GM18519 (cell line): ENCODE data around the gene WNT5B.

Experiments
- ATAC-seq: cut with Tn5 transposase; IDR thresholded peaks from one replicate; pipeline ENCODE4 v1.9.1; 2021; ENCODE audit warnings: mild to moderate bottlenecking, moderate library complexity; ENCODE audit not compliant: unreplicated experiment, low FRiP score

The WNT5B gene

DNA sequence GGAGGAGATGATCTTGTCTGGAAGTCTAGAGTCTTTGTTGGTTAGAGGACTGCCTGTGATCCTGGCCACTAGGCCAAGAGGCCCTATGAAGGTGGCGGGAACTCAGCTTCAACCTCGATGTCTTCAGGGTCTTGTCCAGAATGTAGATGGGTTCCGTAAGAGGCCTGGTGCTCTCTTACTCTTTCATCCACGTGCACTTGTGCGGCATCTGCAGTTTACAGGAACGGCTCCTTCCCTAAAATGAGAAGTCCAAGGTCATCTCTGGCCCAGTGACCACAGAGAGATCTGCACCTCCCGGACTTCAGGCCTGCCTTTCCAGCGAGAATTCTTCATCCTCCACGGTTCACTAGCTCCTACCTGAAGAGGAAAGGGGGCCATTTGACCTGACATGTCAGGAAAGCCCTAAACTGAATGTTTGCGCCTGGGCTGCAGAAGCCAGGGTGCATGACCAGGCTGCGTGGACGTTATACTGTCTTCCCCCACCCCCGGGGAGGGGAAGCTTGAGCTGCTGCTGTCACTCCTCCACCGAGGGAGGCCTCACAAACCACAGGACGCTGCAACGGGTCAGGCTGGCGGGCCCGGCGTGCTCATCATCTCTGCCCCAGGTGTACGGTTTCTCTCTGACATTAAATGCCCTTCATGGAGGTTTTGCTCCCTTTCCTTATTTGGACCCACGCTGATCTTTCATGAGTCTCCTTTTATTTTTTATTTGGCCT is 17.7 kb downstream of the WNT5B start:
- ATAC-seq: no peak

DNA sequence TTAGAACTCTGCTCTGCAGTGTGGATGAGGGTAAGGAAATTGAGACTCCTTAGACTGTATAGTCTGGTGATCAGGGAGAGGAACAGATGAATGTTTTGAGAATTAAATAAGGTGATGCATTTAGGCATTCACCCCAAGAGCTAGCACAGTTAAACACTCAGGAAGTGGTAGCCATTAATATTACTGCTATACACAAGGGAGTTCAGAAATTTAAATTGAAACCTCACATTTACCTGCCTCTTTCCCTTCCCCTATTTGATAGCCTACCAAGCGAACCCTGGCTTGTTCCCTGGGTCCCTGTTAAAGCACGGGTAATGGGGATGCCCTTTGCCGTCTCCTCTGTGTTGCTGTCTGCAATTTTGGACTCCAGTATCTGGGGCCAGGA is 18.2 kb downstream of the WNT5B start:
- no peak for ATAC-seq

DNA sequence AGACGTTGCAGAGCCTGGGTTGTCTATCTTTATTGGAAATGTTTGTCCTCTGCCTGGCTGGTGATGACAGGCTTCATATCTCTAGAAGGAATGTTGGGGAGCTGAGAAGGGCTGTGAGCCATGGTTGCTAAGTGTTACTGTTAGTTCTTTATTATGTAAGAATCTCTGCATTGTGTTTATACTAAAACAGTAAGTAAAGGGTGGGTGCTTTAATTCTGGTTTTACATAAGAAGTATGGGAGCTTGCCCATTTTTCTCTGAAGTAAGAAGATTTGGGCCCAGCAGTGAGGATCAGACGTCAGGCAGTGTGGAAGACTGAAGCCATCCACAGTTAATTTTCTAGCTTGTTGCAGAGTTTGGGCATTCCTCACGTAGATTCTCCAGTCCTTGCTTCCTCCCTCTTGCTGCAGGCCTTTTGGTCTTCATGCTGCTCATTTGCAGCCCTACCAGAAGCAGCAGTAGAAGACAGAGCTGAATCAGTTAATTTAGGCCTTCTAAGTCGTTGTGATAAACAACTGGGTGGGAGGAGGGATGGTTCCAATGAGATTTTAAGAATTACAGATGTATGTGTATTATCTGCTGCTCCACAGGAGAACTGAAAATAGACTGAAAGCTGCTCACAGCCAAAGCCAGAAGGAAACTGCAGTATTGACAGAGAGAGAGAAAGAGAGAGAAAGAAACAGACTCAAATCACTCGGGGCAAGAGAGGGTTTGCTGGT is 21.4 kb downstream of the WNT5B start:
- no peak for ATAC-seq

DNA sequence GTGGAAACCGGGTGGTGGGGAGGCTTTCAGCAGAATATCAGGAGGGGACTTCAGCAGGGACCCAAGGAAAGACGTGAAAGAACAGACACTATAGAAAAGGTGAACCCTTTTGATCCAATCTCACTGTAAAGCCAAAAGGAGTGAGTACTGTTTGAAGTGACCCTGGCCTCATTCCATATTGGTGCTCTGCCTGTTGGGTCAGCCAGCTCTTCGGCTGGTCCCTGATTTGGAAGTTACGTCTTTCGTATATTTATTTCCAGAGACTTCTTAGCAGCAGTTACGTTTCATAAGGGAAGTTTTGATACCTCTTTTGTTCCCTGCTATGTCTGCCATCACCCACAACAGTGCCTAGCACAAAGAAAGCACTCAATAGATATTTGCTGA is 21.9 kb downstream of the WNT5B start:
- ATAC-seq: no peak

DNA sequence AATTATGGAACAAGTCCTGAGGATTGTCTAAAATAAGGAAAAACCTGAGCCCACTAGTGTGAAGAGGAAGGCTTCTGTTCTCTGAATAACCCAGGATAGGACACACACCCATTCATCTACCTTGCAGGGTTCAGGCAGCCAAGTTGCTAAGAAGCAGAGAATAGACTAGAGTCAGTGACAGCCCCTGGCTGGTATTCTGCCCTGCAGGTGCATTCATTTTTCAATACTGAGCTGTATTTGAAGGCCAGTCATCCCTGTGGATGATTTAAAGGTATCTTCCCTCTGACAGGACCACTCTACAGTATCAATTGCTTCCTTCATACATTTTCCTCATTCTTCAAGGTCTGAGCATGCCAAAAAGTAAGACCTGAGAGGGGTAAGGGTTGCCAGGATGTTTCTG is 22.9 kb downstream of the WNT5B start:
- ATAC-seq: no peak

DNA sequence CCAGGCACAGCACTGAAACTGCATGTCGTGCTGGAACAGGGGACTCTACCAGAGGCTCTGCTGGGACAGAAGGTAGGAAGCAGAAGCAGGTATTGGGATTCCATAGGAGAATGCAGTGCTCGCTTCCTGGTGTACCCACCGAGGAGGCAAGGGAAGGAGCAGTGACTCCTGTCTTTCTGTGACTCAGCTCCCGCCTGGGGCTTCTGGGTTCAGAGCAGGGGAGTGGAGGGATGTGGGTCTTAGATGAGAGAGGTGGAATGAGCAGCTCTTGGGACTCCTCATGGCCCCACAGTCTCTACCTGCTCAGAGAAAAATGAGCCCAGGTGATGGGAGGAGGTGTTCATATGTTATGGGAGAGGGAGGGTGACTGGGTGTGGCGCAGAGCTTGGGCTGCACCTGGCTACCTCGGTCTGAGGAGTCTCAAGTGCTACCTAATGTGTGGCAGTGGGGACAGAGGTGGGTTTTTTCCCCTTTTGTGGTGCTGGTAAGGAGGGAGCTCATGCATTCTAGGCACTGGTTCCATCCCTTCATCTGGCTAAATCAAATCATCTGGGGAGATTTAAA is 26.3 kb downstream of the WNT5B start:
- ATAC-seq: no peak

DNA sequence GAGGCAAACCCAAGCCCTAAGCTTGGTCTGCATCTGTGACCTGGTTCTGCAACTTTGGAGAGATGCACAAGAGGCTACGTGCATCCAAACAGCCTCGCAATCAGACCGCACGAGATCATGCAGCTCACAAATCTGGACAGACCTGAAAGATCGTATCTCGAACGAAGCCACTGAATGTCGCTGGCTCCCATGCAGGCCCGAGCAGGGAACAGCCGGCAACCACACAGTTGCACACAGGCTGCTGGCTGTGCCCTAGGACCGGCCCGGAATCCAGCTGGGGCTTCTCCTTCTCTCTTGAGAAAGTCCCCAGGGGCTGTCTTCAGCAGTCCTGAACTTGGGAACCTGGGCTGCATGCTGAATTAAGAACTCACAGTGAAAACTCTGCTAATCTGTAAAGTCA is 27.9 kb downstream of the WNT5B start:
- ATAC-seq: no peak

DNA sequence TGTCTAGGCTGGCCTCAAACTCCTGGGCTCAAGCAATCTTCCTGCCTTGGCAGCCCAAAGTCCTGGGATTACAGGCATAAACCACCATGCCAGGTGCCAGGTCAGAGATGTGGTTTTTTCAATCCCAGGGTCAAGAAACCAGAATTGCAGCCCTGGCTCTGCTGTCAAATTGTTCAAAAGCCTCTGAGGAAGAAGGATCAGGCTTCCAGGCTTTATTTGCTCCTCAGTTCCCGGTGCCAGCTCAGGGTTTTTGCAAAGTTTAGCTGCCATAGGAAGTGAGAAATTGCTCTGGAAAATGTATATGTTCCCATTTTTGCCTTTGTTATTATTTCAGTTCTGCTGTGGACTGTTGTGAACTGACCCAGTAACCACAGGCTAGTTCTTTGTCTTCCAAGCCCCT is 28.7 kb downstream of the WNT5B start:
- no peak for ATAC-seq

DNA sequence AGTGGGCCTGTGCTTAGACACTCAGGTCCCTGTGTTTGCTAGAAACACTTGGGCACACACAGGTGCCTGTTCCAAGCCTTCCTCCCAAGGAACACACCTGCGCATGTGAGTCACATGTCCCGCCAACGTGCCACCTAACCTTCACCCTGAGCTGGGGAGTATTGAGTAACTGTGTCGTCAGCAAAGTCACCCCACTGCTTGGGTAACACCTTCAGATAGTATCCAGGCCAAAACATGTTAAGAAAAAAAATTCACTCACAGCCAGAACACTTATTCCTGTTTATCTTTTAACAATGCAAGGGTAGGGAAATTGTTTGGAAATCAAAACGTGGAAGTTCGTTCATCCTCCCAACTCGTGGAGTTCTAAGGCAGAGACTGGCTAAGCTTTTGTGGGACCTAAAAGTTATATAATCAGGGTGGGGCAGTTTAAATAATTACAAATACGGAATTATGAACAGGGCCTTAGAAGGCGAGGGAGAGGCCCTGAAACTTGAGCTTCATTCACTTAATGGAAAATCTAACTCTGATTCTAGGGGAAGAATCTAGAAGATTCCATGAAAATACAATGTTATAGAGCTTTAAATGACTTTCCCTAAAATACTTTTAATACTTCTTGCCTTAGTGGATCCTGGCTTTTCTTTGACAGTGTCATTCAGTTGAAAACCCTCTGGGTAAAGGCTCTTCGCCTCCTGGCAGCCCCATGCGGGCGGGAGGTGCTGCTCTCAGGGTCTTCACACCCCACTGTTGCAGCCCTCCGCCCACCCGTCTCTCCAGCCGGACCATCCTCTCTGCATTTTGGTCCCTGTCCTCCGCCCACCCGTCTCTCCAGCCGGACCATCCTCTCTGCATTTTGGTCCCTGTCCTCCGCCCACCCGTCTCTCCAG is 31.5 kb downstream of the WNT5B start:
- ATAC-seq: no peak

DNA sequence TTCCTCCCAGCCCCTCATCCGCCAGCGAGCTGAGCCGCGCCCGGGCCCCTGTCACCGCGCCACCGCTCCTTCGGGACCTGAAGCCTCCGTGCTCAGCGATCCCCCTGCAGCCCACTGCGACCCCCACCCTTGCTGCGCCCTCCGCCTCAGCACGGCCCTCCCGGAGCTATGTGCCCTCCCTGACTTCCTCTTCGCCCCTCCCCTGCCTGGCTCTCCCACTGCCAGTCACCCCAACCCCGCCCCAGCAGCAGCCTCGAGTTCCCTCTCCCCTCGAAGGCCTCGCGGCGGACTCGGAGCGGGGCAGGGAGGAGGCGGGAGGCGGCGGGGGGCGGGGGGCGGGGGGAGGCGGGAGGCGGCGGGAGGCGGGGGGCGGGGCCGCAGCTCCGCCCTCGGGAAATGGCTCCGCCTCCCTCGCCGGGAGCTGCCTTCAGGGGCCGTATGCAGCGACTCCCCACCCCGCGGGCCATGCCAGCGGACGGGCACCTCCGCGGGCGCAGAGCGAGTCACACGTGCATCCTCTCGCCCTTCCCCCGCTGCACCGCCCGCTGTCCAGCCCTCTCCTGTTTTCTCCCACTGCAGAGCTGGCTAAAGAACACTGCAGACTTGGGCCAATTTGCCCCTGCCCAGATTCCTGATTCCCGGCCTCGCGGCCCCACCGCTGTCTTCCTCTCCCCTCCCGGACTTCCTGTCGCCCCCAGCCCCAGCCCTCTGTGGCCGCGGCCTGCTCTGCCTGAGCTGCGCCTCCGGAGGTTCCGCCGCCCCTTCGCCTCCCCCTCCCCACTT is 32.7 kb downstream of the WNT5B start:
- peak; percentile 45 for ATAC-seq

DNA sequence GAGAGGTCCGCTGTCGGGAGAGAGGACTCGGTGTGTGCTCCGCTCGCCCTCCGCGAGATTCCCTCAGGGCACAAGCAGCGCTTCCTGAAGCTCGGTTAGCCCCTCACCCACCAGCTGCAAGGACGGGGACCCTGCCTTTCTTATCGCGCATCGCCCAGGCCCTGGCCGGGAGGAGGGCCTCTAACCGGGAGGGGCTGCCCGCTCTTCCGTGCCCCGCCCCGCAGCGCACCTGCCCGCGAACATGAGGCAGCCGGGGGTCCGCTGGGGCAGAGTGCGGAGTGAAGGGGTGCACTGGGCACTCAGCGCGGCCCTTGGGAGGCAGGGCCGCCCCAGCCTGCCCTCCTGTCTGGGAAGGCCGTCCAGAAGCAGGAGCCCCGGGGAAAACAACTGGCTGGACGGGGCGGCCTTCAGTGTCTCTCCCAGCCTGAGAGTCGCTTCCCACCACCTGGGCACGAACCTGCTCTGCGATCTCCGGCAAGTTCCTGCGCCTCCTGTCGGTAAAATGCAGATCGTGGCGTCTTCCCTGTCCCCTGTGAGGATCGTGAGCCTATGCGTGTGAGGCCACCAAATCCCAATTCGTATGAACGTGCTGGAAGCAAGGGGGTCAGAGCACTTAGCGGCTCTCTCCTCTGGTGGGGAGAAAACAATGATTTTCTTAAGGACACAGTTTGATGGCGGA is 33.9 kb downstream of the WNT5B start:
- no peak for ATAC-seq

DNA sequence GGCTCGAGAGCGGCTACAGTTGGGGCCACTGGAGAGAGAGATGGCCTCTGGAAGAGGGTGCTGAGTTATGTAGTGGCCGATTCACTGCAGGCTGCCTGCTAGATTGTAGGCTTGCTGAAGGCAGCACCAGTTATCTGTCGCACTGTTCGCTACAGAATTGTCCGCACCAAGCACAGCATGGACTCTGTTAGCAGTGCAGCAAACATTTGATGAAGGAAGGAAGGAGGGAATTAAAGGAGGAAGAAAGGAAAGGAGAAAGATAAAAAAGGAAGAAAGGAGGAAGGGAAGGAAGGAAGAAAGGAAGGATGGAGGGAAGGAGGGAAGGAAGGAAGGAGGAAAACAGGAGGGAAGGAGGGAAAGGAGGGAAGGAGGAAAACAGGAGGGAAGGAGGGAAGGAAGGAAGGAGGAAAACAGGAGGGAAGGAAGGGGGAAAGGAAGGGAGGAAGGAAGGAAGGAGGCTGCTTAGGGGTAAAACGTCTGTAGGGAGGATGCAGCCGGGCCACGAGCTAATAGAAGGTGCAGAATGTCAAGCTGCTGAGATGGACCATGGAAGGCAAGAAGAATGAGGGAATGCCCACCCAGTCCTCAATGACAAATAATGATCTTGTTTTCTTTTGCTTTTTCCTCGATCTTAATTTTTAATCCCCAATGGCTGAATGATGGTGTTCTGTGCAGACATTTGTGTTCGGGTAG is 34.6 kb downstream of the WNT5B start:
- ATAC-seq: no peak

DNA sequence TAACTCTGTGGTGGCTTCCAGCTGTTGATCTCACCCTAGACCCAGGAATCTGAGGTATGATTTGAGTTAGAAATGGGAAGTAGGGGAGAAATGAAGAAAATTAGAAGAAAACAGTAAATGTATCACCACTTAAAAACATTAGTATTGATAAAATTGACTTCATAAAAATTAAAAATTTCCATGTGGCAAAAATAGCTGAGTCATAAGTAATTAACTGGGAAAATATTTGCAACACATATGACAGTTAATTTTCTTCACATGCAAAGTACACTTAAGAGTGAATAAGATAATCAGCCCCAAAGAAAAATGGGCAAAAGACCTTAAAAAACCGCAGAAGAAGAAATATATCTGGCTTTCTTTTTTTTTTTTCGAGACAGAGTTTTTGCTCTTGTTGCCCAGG is 36.3 kb downstream of the WNT5B start:
- no peak for ATAC-seq

DNA sequence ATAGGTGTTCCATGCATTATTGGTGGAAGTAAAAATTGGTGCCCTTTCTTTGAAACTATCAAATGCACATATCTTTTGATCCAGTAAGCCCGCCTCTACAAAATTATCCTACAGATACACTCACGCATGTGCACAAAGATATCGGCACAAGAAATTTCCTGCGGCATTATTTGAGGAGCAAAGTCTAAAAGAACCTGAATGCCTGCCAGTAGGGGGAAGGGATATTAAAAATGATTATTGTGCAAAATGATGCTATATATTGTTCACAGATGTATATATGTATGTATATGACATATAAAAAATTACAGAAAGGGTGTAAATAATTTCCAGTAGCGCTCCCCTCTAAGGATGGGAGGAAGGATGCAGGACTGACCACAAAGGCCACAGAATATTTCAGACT is 37.2 kb downstream of the WNT5B start:
- no peak for ATAC-seq

DNA sequence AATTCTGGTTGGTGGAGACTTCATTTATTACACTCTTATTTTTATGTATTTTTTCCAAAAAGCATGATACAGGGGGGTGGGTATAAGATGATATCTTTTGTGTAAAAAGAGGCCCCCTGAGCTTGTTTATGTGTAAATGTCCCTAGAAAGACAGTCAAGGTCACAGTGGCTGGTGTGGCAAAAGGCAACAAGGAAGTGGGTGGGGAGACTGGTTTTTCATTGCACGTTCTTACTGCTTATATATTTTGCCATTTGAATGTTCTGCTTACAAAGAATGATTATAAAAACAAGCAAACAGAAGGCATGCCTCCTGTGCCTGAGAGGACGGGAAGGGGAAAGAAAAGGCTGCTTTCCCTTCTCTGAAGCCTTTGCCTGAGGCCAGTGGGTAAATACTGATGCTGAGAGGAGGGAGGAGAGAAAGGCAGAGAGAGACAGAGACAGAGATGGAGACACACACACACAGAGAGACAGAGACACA is 37.7 kb downstream of the WNT5B start:
- no peak for ATAC-seq

DNA sequence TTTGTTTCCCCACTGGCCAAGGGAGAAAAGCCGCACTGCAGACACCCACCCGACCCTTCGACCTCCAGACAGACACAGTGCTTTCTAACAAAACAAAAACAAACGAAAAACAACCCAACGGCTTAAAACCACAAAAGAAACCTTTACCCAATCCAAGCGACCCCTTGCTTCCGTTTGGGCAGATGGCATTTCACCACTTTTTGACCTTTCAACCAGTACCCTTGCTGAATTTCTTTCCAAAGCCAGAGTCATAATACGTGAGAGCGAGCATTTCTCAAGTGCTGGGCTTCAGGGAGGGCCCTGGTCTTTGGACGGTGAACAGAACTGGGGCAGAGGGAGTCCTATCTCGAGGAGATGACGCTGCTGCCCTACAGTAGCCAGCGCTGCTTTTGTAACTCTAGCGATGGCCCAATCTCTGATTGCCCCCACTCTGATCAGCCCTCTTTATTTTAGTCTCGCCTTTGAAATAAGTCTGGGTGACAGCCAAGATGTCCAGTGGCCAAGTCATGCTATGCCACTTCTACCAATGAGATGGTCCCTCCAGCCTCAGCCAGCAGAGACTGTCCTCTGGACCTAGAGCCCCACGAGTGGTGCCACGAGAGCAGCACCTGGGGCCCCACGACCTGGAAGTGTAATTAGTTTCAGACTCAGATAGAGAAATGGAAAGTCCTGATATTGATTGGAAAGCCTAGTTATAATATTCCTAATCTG is 40.0 kb downstream of the WNT5B start:
- no peak for ATAC-seq

DNA sequence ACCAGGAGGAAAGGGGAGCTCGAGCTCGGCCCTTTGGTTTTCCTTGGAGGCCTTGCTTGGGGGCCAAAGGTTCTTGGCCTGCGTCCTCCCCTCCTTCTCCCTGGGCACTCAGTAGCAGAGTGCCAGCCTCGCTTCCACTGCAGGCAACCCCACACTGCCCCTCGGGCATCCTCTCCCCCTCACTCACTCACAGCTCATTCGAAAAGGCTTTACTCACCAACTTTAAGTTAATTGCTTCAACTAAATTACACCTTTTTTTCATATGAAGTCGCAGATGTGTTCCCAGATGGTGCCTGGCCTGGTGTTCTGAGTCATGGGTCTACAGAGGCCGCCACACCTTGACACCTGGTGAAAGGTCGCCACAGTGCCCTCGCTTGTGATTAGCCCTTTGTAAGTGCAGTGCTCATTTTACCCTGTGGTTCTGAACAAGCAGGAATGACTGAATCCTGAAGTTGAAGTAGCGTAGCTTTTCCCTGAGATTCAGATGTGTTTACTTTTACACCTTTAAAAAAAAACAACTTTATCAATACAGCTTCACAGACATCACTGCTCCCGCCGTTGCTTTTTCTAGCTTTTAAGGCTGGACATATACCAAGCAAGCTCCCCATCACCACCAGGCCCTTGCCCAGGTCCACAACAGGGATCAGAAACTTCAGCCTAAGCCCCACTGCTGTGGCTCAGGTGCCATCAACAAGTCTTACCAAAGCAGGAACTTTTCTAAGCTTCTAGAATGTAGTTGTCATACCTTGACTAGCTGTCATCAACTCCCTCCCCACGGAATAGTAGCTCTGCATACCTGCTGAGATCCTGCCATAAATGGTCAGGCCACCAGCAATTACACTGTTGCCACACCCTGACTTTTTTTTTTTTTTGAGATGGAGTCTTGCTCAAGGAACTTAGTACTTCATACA is 41.6 kb downstream of the WNT5B start:
- no peak for ATAC-seq
